ENCODE data around the gene USP28. TPM values are rescaled to one million over a fixed set of nuclear protein-coding genes. Genes with fewer than 3 reads are reported as not detected.

USP28 gene
- total RNA-seq, 2 donors from 2014 or later = 72.7 to 81.6 TPM

- no peak for DNase-seq
- intact Hi-C loops (cut with DNase I) = no loop called here
- no peak for ATAC-seq
These were observed 27.8 kb downstream of the USP28 start for GRCh38 chr11:113847580-113847979.

- ATAC-seq (no peak), DNase-seq (no peak)
- intact Hi-C loops (cut with DNase I) = no loop called here
These were observed 28.3 kb downstream of the USP28 start for GRCh38 chr11:113847111-113847510.

GRCh38 chr11:113841691-113842090 lies 33.7 kb downstream of the USP28 start:
- intact Hi-C loops (cut with DNase I) = no loop called here
- no peak for ATAC-seq
- DNase-seq = no peak

- intact Hi-C loops (cut with DNase I) = no loop called here
- ATAC-seq (peak in 1 of 2 donors; percentile 63), DNase-seq (no peak)
These were observed 34.3 kb downstream of the USP28 start for GRCh38 chr11:113840932-113841664.

GRCh38 chr11:113839842-113840241 lies 35.5 kb downstream of the USP28 start:
- intact Hi-C loops (cut with DNase I) = no loop called here
- ATAC-seq (no peak), DNase-seq (no peak)

GRCh38 chr11:113838005-113838404 lies 37.4 kb downstream of the USP28 start:
- DNase-seq (no peak), ATAC-seq (no peak)
- intact Hi-C loops (cut with DNase I) = no loop called here

GRCh38 chr11:113835306-113835705 lies 40.1 kb downstream of the USP28 start:
- no peak for DNase-seq
- intact Hi-C loops (cut with DNase I) = no loop called here
- peak in 1 of 2 donors; percentile 41 for ATAC-seq

GRCh38 chr11:113833151-113833550 lies 42.2 kb downstream of the USP28 start:
- no peak for DNase-seq
- intact Hi-C loops (cut with DNase I) = no loop called here
- no peak for ATAC-seq

- intact Hi-C loops (cut with DNase I) = no loop called here
- ATAC-seq = no peak
- no peak for DNase-seq
These were observed 44.1 kb downstream of the USP28 start for GRCh38 chr11:113831314-113831713.

- DNase-seq (no peak), ATAC-seq (no peak)
- intact Hi-C loops (cut with DNase I) = no loop called here
These were observed 45.6 kb downstream of the USP28 start for GRCh38 chr11:113829751-113830150.

- no peak for ATAC-seq
- intact Hi-C loops (cut with DNase I) = no loop called here
- no peak for DNase-seq
These were observed 47.2 kb downstream of the USP28 start for GRCh38 chr11:113828191-113828590.

GRCh38 chr11:113827477-113827876 lies 47.9 kb downstream of the USP28 start:
- ATAC-seq = no peak
- no peak for DNase-seq
- intact Hi-C loops (cut with DNase I) = no loop called here

GRCh38 chr11:113818426-113818825 lies 56.9 kb downstream of the USP28 start:
- intact Hi-C loops (cut with DNase I) = no loop called here
- DNase-seq = no peak
- ATAC-seq = no peak

- no peak for ATAC-seq
- DNase-seq = no peak
- intact Hi-C loops (cut with DNase I) = no loop called here
These were observed 57.7 kb downstream of the USP28 start for GRCh38 chr11:113817626-113818025.

- DNase-seq (no peak), ATAC-seq (no peak)
- intact Hi-C loops (cut with DNase I) = no loop called here
These were observed 58.2 kb downstream of the USP28 start for GRCh38 chr11:113817162-113817561.

GRCh38 chr11:113814181-113814580 lies 61.2 kb downstream of the USP28 start:
- ATAC-seq (no peak), DNase-seq (no peak)
- intact Hi-C loops (cut with DNase I) = no loop called here

- no peak for ATAC-seq
- intact Hi-C loops (cut with DNase I) = no loop called here
These were observed 66.4 kb downstream of the USP28 start for GRCh38 chr11:113808931-113809330.

GRCh38 chr11:113806406-113806805 lies 69.0 kb downstream of the USP28 start:
- ATAC-seq = peak; percentile 61 to 63
- no peak for DNase-seq
- intact Hi-C loops (cut with DNase I) = no loop called here

More at GRCh38 chr11:113808931-113809330, 66.4 kb downstream of the USP28 start:
- no peak for DNase-seq

- ATAC-seq (no peak), DNase-seq (no peak)
- intact Hi-C loops (cut with DNase I) = no loop called here
These were observed 69.7 kb downstream of the USP28 start for GRCh38 chr11:113805640-113806039.

GRCh38 chr11:113802621-113803020 lies 72.8 kb downstream of the USP28 start:
- intact Hi-C loops (cut with DNase I) = no loop called here
- ATAC-seq (no peak), DNase-seq (no peak)

GRCh38 chr11:113796663-113797259 lies 78.6 kb downstream of the USP28 start:
- ATAC-seq = peak; percentile 90 to 94
- intact Hi-C loops (cut with DNase I) = no loop called here
- no peak for DNase-seq
